OCI-LY3 (cell line): ENCODE measurements around the gene ROPN1L.

Source experiments
- H2AFZ ChIP-seq: fragments of 200-600, 300-600 bp; shearing (Covaris generic); 2 replicates; pipeline ENCODE4 v1.6.0; 2014; ENCODE audit warnings: antibody characterized with exemption, low read depth, low read length
- H3K27ac ChIP-seq: fragments of 200-600, 300-600 bp; sonication (generic); 2 replicates; pipeline ENCODE4 v1.5.1; 2014; ENCODE audit warnings: mild to moderate bottlenecking, low read length, moderate library complexity, mixed read lengths
- H3K27me3 ChIP-seq: fragments of 200-600, 300-600 bp; sonication (generic); 2 replicates; pipeline ENCODE4 v1.6.1; 2014; ENCODE audit warnings: low read depth, low read length, mixed read lengths
- H3K36me3 ChIP-seq: fragments of 200-600, 300-600 bp; sonication (generic); replicated peaks from 2 replicates; pipeline ENCODE3; 2014; ENCODE audit warnings: low read depth, low read length, mixed read lengths
- H3K4me1 ChIP-seq: fragments of 300-600, 200-600 bp; sonication (generic); 2 replicates; pipeline ENCODE4 v1.6.1; 2014; ENCODE audit warnings: low read length, mixed read lengths
- H3K4me2 ChIP-seq: fragments of 200-600, 300-600 bp; sonication (generic); 2 replicates; pipeline ENCODE4 v1.6.1; 2014; ENCODE audit warnings: low read length, mixed read lengths
- H3K4me3 ChIP-seq: fragments of 300-600, 200-600 bp; sonication (generic); 2 replicates; pipeline ENCODE4 v1.5.1; 2014; ENCODE audit warnings: antibody characterized with exemption, mild to moderate bottlenecking, low read length, moderate library complexity
- H3K79me2 ChIP-seq: fragments of 300-600, 200-600 bp; shearing (Covaris generic); 2 replicates; pipeline ENCODE4 v1.6.1; 2014; ENCODE audit warnings: mild to moderate bottlenecking, low read length, mixed read lengths
- H3K9ac ChIP-seq: fragments of 300-600, 200-600 bp; shearing (Covaris generic); 2 replicates; pipeline ENCODE4 v1.6.0; 2014; ENCODE audit warnings: mild to moderate bottlenecking, low read length, moderate library complexity
- H3K9me3 ChIP-seq: fragments of 200-600, 300-600 bp; shearing (Covaris generic); 2 replicates; pipeline ENCODE4 v1.6.1; 2014; ENCODE audit warnings: low read length, mixed read lengths; ENCODE audit not compliant: insufficient read depth
- H4K20me1 ChIP-seq: fragments of 200-600, 300-600 bp; sonication (generic); 2 replicates; pipeline ENCODE4 v1.6.1; 2016; ENCODE audit warnings: low read length, mixed read lengths; ENCODE audit not compliant: insufficient read depth
- EZH2phosphoT487 ChIP-seq: fragments of 200-600 bp; shearing (Covaris generic); IDR thresholded peaks from 2 replicates; pipeline ENCODE4 v1.6.1; 2018; ENCODE audit warnings: antibody characterized with exemption, mixed run types, low read depth
- TF ChIP-seq, protein P1 (sequence below): fragments of 200-600, 300-600 bp; sonication (generic); IDR thresholded peaks from 2 replicates; pipeline ENCODE4 v1.5.1; 2014; ENCODE audit warnings: antibody characterized with exemption, low read length, low read depth

Gene ROPN1L

DNA sequence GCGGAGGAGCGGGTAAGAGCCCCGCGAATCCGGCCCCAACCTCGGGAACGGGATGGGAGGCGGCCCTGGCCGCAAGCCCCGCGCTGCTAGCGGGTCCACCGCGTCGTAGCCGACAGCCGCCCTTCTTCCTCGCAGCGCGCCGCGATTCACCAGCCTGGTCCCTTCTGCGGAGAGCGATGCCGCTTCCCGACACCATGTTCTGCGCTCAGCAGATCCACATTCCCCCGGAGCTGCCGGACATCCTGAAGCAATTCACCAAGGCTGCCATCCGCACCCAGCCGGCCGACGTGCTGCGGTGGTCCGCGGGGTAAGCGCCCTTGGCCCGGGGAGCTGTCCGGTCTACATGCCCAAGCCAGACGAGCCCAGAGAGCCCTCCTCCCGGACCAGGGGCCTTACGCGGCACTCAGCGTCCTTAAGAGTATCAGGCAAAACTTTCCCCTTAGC, 335 bp downstream of the ROPN1L start:
- no peak overlapping the region; the same call in 1 of the 2 replicates for H2AFZ ChIP-seq
- no peaks in the 10 kb centered on the region for H3K79me2 ChIP-seq
- peak overlapping the region; percentile 91 for H3K4me2 ChIP-seq
- peaks cover 13% of the 10 kb centered on the region for H3K4me1 ChIP-seq
- H3K36me3 ChIP-seq = peaks cover 3% of the 10 kb centered on the region
- TF ChIP-seq, protein P1, sequence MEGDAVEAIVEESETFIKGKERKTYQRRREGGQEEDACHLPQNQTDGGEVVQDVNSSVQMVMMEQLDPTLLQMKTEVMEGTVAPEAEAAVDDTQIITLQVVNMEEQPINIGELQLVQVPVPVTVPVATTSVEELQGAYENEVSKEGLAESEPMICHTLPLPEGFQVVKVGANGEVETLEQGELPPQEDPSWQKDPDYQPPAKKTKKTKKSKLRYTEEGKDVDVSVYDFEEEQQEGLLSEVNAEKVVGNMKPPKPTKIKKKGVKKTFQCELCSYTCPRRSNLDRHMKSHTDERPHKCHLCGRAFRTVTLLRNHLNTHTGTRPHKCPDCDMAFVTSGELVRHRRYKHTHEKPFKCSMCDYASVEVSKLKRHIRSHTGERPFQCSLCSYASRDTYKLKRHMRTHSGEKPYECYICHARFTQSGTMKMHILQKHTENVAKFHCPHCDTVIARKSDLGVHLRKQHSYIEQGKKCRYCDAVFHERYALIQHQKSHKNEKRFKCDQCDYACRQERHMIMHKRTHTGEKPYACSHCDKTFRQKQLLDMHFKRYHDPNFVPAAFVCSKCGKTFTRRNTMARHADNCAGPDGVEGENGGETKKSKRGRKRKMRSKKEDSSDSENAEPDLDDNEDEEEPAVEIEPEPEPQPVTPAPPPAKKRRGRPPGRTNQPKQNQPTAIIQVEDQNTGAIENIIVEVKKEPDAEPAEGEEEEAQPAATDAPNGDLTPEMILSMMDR = no peak
- TF ChIP-seq EZH2phosphoT487 = no peak
- no peaks in the 10 kb centered on the region for H3K27me3 ChIP-seq
- H4K20me1 ChIP-seq = no peaks in the 10 kb centered on the region
- H3K27ac ChIP-seq = no peak overlapping the region
- peak overlapping the region; percentile 16; the same call in 1 of the 2 replicates for H3K9ac ChIP-seq
- H3K9me3 ChIP-seq = no peaks in the 10 kb centered on the region
- H3K4me3 ChIP-seq = peak overlapping the region; percentile 85

DNA sequence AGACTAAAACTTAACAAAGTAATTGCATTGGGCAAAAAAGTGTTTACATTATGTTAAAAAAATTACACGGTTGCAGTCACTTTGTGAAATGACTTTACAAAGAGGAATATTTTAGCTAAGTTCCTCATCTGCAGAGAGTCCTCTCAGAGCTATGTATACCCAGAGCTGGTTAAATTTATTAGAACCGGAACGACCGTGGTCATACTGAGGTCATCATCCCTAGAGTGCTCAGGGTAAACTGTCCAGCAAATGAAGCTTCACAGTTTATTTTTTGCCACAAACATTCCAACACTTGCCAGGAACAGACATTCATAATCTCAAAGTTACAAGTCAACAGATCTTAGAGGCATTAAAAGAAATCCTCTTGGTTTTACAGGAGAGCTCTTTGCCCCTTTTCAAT, 897 bp downstream of the ROPN1L start:
- Histone ChIP-seq H3K27me3 (no peaks in the 10 kb centered on the region), H3K9ac (0 out of 2 replicates have a peak overlapping the region, but pooled peaks have one; percentile 16), H3K36me3 (peaks cover 3% of the 10 kb centered on the region), H4K20me1 (no peaks in the 10 kb centered on the region), H3K4me2 (peak overlapping the region; percentile 91), H3K79me2 (no peaks in the 10 kb centered on the region), H3K4me1 (peaks cover 13% of the 10 kb centered on the region), H3K4me3 (peak overlapping the region; percentile 85), H3K27ac (no peak overlapping the region), H2AFZ (no peak overlapping the region), H3K9me3 (no peaks in the 10 kb centered on the region)
- TF ChIP-seq EZH2phosphoT487 = no peak
- TF ChIP-seq, protein P1 = no peak

DNA sequence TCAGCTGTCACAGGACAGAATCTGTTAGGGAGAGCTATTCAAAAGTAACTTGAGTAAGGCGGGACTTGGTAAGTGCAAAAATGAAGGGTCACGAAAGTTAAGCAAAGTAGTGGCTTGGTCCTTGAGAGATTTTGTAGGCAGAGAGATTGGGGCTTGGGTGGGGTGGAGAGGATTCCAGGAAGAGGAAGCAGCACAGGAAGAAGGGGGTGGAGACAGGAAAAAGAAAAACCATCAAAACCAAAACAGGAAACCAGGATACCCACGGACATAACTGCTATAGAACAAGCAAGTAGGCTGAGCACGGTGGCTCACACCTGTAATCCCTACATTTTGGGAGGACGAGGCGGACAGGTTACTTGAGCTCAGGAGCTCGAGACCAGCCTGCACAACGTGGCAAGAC, 3.7 kb downstream of the ROPN1L start:
- TF ChIP-seq, protein P1 = no peak
- no peak for TF ChIP-seq EZH2phosphoT487
- no peak overlapping the region for H3K9ac ChIP-seq
- H3K36me3 ChIP-seq = no peaks in the 10 kb centered on the region
- no peaks in the 10 kb centered on the region for H3K9me3 ChIP-seq
- no peak overlapping the region for H3K4me2 ChIP-seq
- peaks cover 13% of the 10 kb centered on the region for H3K4me1 ChIP-seq
- H3K27ac ChIP-seq = no peak overlapping the region
- no peaks in the 10 kb centered on the region for H3K27me3 ChIP-seq
- no peaks in the 10 kb centered on the region for H3K79me2 ChIP-seq
- no peak overlapping the region for H3K4me3 ChIP-seq
- no peaks in the 10 kb centered on the region for H4K20me1 ChIP-seq
- H2AFZ ChIP-seq = no peak overlapping the region

DNA sequence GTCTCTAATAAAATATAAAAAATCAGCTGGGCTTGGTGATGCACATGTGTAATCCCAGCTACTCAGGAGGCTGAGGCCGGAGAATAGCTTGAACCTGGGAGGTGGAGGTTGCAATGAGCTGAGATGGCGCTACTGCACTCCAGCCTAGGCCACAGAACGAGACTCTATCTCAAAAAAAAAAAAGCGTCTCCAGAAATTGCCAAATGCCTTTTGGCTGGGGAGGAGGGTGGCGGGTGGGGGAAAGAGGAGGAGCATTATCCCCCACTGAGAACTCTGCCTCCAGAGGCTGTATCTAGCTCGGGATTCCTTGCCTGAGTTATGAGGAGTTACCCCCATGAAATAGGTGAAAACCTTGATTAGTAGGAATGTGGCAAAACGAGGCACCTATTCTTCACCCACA, 4.8 kb downstream of the ROPN1L start:
- no peak overlapping the region for H3K4me3 ChIP-seq
- TF ChIP-seq, protein P1 = no peak
- TF ChIP-seq EZH2phosphoT487 = no peak
- H2AFZ ChIP-seq = no peak overlapping the region
- H3K79me2 ChIP-seq = no peaks in the 10 kb centered on the region
- peaks cover 7% of the 10 kb centered on the region for H3K4me1 ChIP-seq
- no peaks in the 10 kb centered on the region for H3K9me3 ChIP-seq
- H3K27ac ChIP-seq = no peak overlapping the region
- H4K20me1 ChIP-seq = no peaks in the 10 kb centered on the region
- H3K9ac ChIP-seq = no peak overlapping the region
- H3K4me2 ChIP-seq = no peak overlapping the region
- no peaks in the 10 kb centered on the region for H3K36me3 ChIP-seq
- no peaks in the 10 kb centered on the region for H3K27me3 ChIP-seq
